HG03064 (cell line): Measurements from ENCODE around the gene CNTNAP1.

Source experiments
- ATAC-seq: cut with Tn5 transposase; IDR thresholded peaks from one replicate; pipeline ENCODE4 v1.9.1; 2021; ENCODE audit warnings: low read depth; ENCODE audit not compliant: unreplicated experiment

Gene CNTNAP1

GRCh38 chr17:42669977-42670788, 12.1 kb upstream of the CNTNAP1 start:
- ATAC-seq, result no peak

- no peak for ATAC-seq
These were observed 11.3 kb upstream of the CNTNAP1 start for GRCh38 chr17:42670789-42671657.

- ATAC-seq, result no peak
These were observed 10.3 kb upstream of the CNTNAP1 start for GRCh38 chr17:42672038-42672437.

- no peak for ATAC-seq
These were observed 9.0 kb upstream of the CNTNAP1 start for GRCh38 chr17:42673266-42673884.

- ATAC-seq, result no peak
These were observed 8.2 kb upstream of the CNTNAP1 start for GRCh38 chr17:42673885-42674754.

- no peak for ATAC-seq
These were observed 7.5 kb upstream of the CNTNAP1 start for GRCh38 chr17:42674755-42675347.

GRCh38 chr17:42675348-42675964, 6.9 kb upstream of the CNTNAP1 start:
- no peak for ATAC-seq

GRCh38 chr17:42675965-42676423, 6.3 kb upstream of the CNTNAP1 start:
- no peak for ATAC-seq

GRCh38 chr17:42676424-42677011, 5.8 kb upstream of the CNTNAP1 start, which contains the start of gene PLEKHH3:
Gene PLEKHH3 (minus strand): TSS chr17:42676994. CDS start chr17:42676563, 431 bp downstream.
- no peak for ATAC-seq

GRCh38 chr17:42677012-42677857, 5.1 kb upstream of the CNTNAP1 start:
- peak; percentile 48 for ATAC-seq

GRCh38 chr17:42677921-42678781, 4.2 kb upstream of the CNTNAP1 start:
- no peak for ATAC-seq

GRCh38 chr17:42678951-42679491, 3.3 kb upstream of the CNTNAP1 start:
- ATAC-seq, result no peak

- ATAC-seq, result no peak
These were observed 2.6 kb upstream of the CNTNAP1 start for GRCh38 chr17:42679492-42680330.

GRCh38 chr17:42680331-42680808, 2.0 kb upstream of the CNTNAP1 start:
- no peak for ATAC-seq

GRCh38 chr17:42682722-42683403, 532 bp downstream of the CNTNAP1 start:
- ATAC-seq, result no peak
